Embryonic facial prominence (tissue), 1 donor: ENCODE measurements around the gene PRDM2.

Experiments
- DNase-seq: peaks from one replicate; pipeline ENCODE4 v3.0.0-alpha.2; 2016; ENCODE audit errors: extremely low spot score

PRDM2 gene

GRCh38 chr1:13813398-13814012, 113.5 kb downstream of the PRDM2 start:
- DNase-seq, result no peak

- no peak for DNase-seq
These were observed 114.1 kb downstream of the PRDM2 start for GRCh38 chr1:13814131-13814530.

DNA sequence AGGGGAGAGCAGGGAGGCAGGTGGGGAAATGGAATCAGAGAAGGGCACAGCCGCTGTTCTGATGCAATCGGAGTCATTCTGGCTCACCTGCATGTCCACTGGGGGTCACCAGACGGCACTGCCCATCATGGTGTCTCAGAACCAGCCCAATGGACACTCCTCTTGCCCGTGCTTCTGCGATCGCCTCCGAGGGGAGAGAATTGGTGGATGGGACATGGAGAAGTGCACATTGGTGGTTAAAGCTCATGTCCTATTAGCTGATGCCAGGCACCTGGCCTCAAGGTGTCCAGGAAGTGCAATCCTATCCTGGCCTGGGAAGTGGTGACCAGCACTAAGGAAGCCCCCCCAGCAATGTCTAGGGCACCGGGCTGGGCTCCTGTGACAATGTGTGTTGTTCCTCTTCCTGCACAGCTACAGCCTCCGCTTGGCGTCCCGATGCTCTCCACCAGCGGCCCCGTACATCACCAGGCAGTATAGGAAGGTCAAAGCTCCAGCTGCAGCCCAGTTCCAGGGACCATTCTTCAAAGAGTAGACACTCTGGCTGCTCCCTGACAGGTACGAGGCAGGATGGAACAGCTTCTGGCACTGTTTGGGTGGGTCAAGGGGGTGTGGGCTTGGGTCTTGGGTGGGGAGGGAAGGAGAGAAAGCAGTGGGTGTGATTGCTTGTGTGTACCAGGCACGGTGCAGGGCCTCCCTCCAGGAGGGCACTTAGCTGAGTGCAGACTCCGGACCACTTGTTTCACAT, 116.2 kb downstream of the PRDM2 start:
- DNase-seq, result no peak

GRCh38 chr1:13817906-13818305, 117.9 kb downstream of the PRDM2 start:
- no peak for DNase-seq

GRCh38 chr1:13818926-13819325, 118.9 kb downstream of the PRDM2 start:
- DNase-seq, result no peak

- DNase-seq, result no peak
These were observed 119.7 kb downstream of the PRDM2 start for GRCh38 chr1:13819642-13820041.

DNA sequence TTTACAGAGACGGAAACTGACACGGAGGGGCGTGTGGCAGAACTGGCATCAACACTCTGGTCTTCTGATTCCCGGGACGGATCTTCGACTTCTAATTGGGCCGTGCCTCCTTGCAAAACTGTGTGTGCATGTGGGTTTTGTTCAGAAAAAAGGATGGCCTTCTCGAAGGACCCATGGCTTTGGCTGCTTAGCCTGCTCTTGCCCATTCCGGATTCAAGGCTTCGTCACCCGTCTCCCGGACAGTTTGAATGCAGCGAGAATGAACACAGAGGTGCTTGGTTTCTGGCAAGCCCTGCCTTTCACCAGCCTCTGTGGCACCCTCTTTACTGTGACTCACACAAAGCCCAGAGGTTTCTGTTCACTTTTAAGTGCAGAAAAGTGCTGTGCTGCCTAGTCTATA, 120.1 kb downstream of the PRDM2 start:
- DNase-seq, result no peak

DNA sequence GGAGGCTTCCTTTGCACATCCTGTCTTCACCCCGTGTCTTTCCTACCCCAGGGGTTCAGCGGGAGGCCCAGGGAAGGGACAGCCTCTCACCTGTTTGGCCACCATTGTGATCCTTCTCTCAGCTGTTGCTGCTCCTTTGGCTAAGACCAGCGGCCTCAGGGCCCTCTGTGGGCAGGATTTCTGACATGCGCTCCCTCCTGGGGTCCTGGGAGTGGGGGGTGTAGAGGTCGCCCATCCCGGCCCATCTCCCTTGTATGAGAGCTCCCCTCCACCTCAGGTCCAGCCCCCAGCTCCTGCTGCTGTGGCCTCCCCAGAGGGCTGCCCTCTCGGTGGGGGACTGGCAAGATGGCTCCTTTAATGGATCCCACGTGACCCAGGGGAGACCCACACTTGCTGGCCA, 120.5 kb downstream of the PRDM2 start:
- no peak for DNase-seq

- DNase-seq, result no peak
These were observed 123.3 kb downstream of the PRDM2 start for GRCh38 chr1:13823126-13823880.

DNA sequence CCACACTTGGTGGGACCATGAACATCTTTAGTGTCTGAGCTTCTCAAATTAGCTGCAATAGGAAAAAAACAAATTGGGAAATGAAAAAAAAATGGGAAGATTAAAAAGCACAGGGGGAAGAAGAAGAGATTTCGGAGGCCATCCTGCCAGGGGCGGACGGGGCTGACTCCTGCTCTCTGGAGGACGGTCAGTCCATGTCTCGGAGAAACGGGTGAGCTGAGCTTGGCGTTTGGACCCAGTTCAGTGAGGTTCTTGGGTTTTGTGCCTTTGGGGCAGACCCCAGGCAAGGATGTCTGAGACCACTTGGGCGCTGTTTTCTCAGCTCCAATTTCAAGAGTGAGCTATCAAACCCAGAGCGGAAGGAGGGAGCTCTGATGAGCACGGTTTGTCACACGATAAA, 123.9 kb downstream of the PRDM2 start:
- no peak for DNase-seq

GRCh38 chr1:13824626-13825025, 124.6 kb downstream of the PRDM2 start:
- no peak for DNase-seq

DNA sequence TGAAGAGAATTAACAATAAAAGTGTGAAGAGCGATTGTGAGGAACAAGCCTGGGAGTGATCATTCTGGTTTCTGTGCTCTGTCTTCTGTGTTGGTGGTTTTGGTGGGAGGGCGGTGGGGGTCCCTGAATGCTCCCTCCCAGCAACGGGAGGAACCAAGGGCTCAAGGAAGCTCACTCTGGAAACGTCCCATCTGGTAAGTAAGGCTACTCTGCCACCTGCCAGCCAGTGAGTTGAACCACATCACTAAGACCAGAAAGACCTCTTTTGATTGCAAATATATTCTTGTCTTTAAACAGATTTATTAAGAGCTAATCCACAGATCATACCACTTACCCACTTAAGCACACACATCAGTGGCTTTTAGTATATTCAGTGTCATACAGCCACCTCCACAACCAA, 125.0 kb downstream of the PRDM2 start:
- DNase-seq, result no peak

- DNase-seq, result no peak
These were observed 126.0 kb downstream of the PRDM2 start for GRCh38 chr1:13826009-13826408.

- no peak for DNase-seq
These were observed 126.6 kb downstream of the PRDM2 start for GRCh38 chr1:13826591-13826990.

- DNase-seq, result no peak
These were observed 128.6 kb downstream of the PRDM2 start for GRCh38 chr1:13828454-13829151.

DNA sequence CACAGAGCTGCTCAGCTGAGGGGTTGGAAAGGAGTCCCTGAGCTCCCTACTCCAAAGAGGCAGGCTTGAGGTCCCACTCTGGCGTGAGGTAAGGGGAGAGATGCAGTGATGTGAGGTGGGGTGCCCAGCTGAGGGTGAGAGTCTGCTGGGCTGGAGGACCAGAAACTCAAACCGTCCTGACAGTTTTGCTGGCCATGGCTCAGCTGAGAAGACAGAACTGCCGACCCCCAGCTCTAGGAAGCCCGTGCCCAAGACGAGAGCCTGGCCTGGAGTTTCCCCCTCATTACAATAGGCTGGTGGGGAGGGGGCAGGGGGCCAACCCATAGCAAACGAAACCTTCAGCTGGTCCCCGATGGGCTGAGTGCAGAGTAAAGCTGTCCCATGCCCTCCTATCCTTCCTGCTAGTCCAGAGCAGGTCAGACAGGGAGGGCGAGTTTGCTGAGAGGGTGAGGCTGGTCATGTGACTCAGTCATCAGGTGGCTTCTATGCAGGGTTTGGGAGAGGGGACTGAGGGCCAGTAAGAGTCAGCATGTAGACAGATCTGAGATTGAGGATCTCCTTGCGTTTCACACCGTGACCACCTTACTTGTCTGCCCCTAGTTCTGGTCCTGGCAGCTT, 129.3 kb downstream of the PRDM2 start:
- no peak for DNase-seq

DNA sequence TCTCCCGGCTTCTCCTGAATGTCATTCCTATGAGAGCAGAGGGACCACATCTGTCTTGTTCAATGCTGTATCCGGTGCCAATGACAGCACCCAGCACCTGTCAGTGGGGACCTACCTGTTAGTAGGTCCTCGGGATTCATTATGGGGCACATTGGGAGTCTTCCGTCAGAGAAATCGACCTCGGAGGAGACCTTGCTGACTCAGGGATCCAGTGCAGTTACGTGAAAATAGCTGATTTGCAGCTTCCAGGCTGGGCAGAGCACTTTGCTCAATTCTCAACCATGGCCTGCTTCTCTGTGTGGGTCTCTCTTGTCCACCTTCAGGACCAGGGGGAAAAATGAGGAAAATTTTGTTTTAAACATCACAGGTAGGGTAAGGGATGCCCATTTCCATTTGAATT, 130.2 kb downstream of the PRDM2 start:
- DNase-seq, result no peak

GRCh38 chr1:13830616-13831280, 130.8 kb downstream of the PRDM2 start:
- no peak for DNase-seq

- no peak for DNase-seq
These were observed 132.1 kb downstream of the PRDM2 start for GRCh38 chr1:13832100-13832499.

DNA sequence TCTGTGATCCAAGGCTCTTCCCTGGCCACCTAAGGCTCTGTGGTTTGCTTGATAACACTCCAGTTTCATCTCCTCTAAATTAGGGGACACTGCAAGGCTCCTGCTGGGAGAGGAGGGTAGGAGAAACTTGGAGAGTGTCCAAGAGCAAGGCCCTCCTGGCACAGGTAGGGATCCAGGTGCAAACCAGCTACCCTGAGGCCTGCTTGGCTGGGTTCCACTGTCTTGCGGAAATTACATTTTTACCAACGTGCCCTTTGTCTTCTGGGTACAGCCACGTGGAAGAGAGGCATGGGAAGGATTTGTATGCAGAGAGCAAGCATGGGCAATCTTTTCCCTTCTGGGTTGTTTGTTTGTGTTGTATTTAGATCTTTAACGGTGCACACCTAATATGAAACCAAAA, 132.5 kb downstream of the PRDM2 start:
- DNase-seq, result no peak

DNA sequence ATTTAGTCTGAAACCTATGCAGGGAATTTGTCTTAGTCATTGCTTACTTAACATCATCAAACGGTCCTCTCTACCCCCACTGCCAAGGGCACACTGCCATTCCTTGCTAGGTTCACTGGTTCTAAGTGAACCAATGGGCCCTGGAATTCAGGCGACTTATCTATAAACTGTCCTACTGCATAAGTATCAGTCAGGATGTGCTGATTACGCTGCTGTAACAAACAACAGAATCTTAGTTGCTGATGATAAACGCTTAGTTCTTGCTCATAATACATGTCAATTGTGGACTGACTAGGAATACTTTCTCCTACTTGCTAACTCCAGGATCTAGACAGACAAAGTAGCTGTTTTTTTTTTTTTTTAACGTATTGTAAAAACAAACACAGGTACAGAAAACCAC, 136.1 kb downstream of the PRDM2 start:
- DNase-seq, result no peak
